Activated naive CD8-positive, alpha-beta T cell (primary cell): ENCODE measurements around the gene TMEM255B.
"Not testable (repeated sequence)": the region's sequence is repeated elsewhere in the genome, so short reads cannot be mapped to it uniquely, and the experiment has no call there.

Source experiments
- H3K27ac Mint-ChIP-seq: one replicate; pipeline ENCODE4 v1.8.0; 2021; ENCODE audit warnings: mixed read lengths
- H3K27me3 Mint-ChIP-seq: one replicate; pipeline ENCODE4 v1.8.0; 2021; ENCODE audit warnings: mixed read lengths
- H3K36me3 Mint-ChIP-seq: one replicate; pipeline ENCODE4 v1.8.0; 2021; ENCODE audit warnings: mixed read lengths
- H3K4me1 Mint-ChIP-seq: one replicate; pipeline ENCODE4 v1.8.0; 2021; ENCODE audit warnings: low read depth, mixed read lengths
- H3K4me3 Mint-ChIP-seq: one replicate; pipeline ENCODE4 v1.8.0; 2021; ENCODE audit warnings: mild to moderate bottlenecking, mixed read lengths
- H3K9me3 Mint-ChIP-seq: one replicate; pipeline ENCODE4 v1.8.0; 2021; ENCODE audit warnings: low read depth, mixed read lengths

The TMEM255B gene

DNA sequence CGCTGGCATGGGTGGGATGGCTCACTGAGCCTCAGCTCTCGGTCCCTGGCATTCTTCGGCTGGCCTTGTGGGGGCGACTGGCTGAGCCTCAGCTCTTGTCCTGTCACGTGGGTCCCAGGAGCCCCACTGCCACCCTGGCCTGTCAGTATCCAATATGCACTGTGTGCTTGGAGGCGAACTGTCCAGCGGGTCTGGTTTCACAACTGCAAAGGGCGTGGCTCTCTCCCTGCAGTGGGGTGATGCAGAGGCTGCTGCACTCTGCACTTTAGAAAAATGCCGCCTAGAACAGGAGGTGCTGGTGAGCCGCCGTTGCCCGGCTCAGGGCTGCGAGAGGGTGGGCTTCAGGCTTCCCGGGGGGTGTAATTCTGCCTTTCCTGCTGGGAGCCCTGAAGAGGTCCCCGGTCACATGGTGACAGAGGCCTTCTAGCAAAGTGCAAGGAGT lies 17.0 kb upstream of the TMEM255B start:
- Mint-ChIP-seq H3K36me3 (no peaks in the 10 kb centered on the region), H3K27me3 (peaks cover 6% of the 10 kb centered on the region), H3K4me3 (peak overlapping the region; percentile 51), H3K9me3 (no peaks in the 10 kb centered on the region), H3K4me1 (peaks cover 21% of the 10 kb centered on the region), H3K27ac (no peak overlapping the region)

DNA sequence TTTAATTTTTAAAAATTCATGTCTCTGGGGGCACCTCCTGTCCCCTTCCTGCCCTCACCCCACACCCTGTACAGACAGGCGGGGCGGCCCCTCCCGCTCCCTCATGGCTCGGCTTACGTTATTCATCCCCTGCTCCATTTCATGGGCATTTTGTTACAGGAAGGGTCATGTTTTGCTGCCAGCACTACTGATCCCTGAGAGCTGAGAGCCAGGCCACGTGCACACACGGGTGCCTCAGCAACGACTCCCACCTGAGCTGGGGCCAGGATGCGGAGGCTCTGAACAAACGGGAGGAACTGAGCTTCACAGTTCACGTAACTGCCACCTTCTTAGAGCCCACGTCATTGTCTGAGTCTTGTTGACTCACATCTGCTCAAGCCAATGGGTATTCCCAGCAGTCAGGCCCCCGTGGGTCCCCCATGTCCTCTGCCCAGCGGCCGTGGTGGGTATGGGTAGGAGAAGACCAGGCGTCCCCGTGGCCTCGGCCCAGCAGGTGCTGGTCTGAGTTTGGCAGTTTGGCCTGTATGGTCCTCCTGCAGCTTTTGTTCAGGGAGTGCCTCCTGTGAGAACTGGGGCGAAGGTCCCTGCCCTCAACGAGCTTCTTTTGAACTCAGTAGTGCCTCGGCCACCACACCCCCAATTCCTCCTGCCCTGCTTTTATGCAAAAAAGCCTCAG lies 16.4 kb upstream of the TMEM255B start:
- H3K27me3 Mint-ChIP-seq: peaks cover 6% of the 10 kb centered on the region
- H3K4me1 Mint-ChIP-seq: peaks cover 21% of the 10 kb centered on the region
- no peaks in the 10 kb centered on the region for H3K36me3 Mint-ChIP-seq
- no peak overlapping the region for H3K27ac Mint-ChIP-seq
- H3K9me3 Mint-ChIP-seq: no peaks in the 10 kb centered on the region
- peak overlapping the region; percentile 51 for H3K4me3 Mint-ChIP-seq

DNA sequence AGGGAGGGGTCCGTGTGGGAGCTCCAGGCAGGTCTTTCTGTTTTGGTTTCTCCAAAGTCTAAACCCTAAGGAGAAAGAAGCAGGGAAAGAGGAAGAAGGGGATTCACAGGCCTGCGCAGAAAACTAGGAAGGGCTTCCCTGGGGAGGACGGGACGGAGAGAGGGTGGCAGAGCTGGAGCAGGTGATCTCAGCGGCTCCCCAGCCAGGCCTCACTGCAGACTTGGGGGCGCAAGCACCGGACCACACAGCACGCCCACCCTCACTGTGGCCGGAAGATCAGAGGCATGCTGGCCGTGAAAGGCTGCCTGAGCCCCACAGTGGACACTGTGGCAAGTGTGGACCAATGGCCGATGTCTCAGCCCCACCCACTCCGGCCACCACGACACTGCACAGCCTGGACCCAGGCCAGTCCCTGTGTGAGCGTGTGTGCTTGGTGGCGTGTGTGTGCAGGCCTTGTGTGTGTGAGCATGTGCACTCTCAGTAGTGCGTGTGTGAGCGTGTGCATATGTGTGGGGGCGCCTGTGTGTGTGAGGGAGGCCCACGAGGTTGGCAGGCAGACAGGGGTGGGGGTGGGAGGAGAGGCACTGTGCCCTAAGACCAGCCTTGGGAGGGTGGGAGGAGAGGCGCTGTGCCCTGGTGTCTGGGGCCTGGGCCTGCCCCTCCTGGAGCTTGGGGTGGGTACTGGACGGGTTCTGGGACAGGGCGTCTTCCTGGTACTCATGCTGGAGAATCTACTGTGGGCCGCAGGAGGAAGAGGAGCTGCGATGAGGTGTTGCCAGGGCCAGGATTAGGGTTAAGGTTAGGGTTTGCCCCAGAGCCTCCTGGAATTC lies 15.4 kb upstream of the TMEM255B start:
- no peaks in the 10 kb centered on the region for H3K9me3 Mint-ChIP-seq
- peaks cover 6% of the 10 kb centered on the region for H3K27me3 Mint-ChIP-seq
- H3K4me3 Mint-ChIP-seq: no peak overlapping the region
- H3K27ac Mint-ChIP-seq: no peak overlapping the region
- no peaks in the 10 kb centered on the region for H3K36me3 Mint-ChIP-seq
- H3K4me1 Mint-ChIP-seq: peaks cover 21% of the 10 kb centered on the region

DNA sequence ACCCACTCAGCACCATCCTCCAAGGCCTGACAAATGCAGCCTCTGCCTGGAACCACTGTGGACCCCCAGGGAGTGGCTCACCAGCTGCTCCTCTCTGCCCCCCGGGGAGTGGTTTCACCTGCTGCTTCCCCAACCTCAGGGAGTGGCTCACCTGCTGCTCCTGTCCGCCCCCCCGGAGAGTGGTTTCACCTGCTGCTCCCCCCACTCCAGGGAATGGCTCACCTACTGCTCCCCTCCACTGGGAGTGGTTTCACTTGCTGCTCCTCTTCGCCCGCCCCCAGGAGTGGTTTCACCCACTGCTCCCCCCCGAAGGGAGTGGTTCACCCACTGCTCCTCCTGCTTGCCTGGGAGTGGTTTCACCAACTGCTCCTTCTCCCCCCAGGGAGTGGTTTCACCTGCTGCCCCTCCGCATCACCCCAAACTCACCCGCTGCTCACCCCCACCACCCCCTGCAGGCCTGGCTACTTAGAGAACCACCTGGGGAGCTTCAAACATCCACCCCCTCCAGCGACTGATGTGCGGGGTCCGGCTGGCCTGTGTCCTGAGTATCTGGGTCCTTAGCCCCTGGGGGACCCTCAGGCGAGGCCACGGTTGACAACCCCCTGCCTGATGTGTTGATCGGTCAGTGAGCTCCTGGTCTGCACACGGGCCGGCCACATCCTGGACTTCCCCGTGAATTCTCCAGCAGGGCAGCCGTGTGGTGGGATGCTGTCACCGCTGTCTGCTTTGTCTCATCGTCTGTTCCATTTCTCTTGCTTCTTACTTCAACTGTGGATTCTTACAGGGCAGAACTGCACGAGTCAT lies 14.6 kb upstream of the TMEM255B start:
- Mint-ChIP-seq H3K4me1 (peaks cover 21% of the 10 kb centered on the region), H3K27me3 (peaks cover 6% of the 10 kb centered on the region), H3K36me3 (no peaks in the 10 kb centered on the region), H3K9me3 (no peaks in the 10 kb centered on the region), H3K4me3 (no peak overlapping the region), H3K27ac (no peak overlapping the region)

DNA sequence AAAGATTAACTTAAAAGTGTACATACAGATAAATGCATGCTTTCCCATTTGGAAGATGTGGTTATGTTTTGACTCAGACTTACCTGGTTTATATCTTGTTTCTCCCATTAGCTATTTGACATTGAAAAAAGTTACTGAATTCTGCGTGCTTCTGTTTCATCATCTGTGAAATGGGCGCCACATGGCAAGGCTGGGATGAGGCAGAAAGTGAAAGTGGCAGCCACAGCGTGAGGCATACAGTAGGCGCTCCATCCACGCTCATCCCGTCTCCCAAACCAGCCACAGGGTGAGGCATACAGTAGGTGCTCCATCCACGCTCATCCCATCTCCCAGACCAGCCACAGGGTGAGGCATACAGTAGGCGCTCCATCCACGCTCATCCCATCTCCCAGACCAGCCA lies 14.0 kb upstream of the TMEM255B start:
- Mint-ChIP-seq H3K27ac (no peak overlapping the region), H3K4me1 (peaks cover 21% of the 10 kb centered on the region), H3K9me3 (no peaks in the 10 kb centered on the region), H3K4me3 (no peak overlapping the region), H3K27me3 (peaks cover 6% of the 10 kb centered on the region), H3K36me3 (no peaks in the 10 kb centered on the region)

DNA sequence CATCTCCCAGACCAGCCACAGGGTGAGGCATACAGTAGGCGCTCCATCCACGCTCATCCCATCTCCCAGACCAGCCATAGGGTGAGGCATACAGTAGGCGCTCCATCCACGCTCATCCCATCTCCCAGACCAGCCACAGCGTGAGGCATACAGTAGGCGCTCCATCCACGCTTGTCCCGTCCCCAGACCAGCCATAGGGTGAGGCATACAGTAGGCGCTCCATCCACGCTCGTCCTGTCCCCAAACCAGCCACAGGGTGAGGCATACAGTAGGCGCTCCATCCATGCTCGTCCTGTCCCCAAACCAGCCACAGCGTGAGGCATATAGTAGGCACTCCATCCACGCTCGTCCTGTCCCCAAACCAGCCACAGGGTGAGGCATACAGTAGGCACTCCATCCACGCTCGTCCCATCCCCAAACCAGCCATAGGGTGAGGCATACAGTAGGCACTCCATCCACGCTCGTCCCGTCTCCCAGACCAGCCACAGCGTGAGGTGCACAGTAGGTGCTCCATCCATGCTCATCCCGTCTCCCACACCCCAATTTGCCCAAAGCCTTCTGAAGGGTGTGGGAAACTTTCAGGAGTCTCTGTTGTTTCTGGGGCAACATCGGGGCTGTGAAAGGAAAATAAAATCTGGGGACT lies 13.4 kb upstream of the TMEM255B start:
- H3K27me3 Mint-ChIP-seq, H3K9me3 Mint-ChIP-seq, H3K36me3 Mint-ChIP-seq, H3K27ac Mint-ChIP-seq, H3K4me3 Mint-ChIP-seq: not testable (repeated sequence)
- peaks cover 21% of the 10 kb centered on the region for H3K4me1 Mint-ChIP-seq

DNA sequence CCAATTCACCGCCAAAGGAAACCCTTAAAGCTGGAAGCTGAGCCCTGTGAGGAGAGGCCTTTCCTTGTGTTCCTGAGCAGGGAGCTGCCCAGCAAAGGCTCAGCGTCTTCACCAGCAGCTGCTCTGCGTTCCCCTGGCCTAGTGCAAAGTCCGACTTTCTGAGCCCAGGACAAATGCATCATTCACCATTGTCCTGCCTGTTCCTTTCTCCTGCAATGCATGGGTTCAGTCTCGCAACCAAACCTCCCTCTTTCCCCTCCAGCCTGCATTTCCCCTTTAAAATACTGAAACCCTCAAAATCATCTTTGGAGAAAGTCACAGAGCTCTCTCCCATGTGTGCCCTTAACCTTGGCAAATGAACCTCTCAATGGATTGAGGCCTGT lies 12.9 kb upstream of the TMEM255B start:
- Mint-ChIP-seq H3K9me3 (no peaks in the 10 kb centered on the region), H3K27ac (no peak overlapping the region), H3K4me3 (no peak overlapping the region), H3K36me3 (no peaks in the 10 kb centered on the region), H3K27me3 (peaks cover 5% of the 10 kb centered on the region), H3K4me1 (peaks cover 17% of the 10 kb centered on the region)

DNA sequence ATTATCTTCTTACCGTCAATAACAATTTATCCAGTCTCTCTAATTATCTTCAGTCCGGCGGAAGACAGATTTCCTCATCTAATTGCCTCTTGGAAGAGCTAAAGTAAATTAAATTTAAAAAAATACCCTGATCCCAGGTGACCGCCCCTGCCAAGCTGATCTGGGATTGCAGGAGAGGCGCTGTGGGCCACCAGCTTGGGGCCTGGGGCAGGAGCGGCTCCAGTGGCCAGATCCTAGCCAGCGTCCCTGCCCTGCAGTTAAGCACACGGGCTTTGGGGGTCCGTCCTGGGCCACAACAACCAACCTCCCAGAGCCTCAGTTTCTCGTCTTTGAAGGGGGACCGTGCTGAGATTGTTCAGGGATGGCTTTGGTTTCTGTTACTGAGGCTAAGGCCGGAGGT lies 12.4 kb upstream of the TMEM255B start:
- Mint-ChIP-seq H3K36me3 (no peaks in the 10 kb centered on the region), H3K4me3 (no peak overlapping the region), H3K27me3 (peaks cover 2% of the 10 kb centered on the region), H3K4me1 (peaks cover 11% of the 10 kb centered on the region), H3K9me3 (no peaks in the 10 kb centered on the region), H3K27ac (no peak overlapping the region)

DNA sequence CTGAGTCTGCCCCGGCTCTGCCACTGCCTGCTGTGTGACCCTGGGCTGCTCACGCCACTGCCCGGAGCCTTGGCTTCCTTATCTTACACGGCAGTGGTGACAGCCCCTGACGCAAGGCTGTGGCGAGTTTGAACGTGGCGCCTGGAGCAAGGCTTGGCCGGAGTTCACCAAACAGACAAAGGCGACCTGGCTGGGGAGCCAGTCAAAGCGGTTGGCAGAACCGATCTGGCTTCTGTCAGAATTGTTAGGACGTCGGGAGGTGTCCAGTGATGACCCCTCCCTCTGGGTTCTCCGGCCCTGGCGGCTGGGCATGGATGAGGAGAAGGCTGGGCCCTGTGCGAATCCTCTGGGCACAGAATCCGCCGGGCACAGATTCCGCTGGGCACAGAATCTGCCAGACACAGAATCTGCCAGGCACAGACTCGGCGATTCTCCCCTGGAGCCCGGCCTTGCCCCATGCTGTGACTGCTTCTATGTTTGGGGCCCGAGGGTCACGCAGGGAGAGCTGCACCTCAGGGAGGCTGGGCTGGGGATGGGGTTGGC lies 11.7 kb upstream of the TMEM255B start:
- Mint-ChIP-seq H3K4me1 (peaks cover 4% of the 10 kb centered on the region), H3K27me3 (peaks cover 2% of the 10 kb centered on the region), H3K27ac (no peak overlapping the region), H3K36me3 (no peaks in the 10 kb centered on the region), H3K4me3 (no peak overlapping the region), H3K9me3 (no peaks in the 10 kb centered on the region)

DNA sequence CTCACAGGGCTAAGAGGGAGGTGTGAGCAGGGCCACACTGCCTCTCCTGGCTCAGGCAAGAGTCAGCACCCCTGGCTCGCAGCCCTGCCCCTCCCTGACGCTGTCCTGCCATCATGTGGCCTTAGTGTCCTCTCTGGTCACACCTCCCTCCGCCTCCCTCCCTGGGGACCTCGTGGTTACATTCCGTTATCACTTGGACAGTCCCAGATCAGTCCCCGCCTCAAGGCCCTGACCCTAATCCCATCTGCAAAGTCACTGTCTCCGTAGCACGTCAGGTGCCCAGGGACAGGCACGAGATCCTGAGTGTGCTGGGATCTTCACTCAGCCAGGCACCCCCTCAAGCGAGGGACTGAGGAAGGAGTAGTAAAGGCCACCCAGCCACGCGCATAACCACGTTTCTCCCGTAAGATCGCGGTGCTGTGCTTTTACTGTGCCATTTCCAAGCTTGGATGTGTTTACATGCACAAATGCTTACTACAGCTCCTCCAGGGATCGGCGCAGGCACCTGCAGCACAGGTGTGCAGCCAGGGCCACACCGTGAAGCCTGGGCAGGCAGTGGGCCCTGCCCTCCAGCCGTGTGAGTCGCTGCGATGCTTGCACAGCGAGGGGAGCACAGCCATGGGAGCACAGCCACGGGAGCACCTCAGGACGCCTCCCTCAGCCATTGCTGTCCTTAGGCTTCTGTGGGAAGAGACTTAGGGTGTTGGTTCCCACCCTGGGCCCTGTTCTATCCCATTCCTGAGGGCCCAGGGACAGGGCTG lies 10.7 kb upstream of the TMEM255B start:
- peaks cover 2% of the 10 kb centered on the region for H3K4me1 Mint-ChIP-seq
- H3K36me3 Mint-ChIP-seq: no peaks in the 10 kb centered on the region
- H3K27me3 Mint-ChIP-seq: peaks cover 2% of the 10 kb centered on the region
- no peaks in the 10 kb centered on the region for H3K9me3 Mint-ChIP-seq
- no peak overlapping the region for H3K27ac Mint-ChIP-seq
- no peak overlapping the region for H3K4me3 Mint-ChIP-seq

DNA sequence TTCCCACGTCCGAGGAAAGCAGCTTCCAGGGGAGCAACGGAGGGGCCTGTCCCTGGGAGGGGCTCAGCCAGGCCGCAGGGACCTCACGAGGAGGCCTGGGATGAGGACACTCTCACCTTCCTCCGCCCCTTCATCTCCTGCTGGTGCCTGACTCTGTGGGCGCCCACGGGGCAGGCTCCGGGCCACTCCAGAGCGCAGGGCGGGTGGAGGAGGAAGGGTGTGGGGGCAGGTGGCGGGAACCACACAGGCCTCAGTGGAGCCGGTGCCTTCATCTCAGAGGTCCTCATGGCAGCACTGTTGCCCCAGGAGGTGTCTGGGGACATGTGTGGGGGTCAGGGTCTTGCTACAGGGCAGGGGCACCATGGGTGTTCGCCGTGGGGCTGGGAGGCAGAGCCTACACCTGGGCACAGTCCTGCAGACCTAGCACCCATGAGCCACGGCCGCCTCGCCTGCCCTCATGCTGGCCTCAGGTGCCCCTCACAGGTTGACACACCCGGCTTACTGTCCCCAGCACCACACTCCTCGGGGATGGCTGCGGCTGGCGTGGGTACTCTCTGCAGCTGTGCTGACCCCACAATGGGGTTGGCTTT lies 10.1 kb upstream of the TMEM255B start:
- H3K4me3 Mint-ChIP-seq: no peak overlapping the region
- H3K36me3 Mint-ChIP-seq: no peaks in the 10 kb centered on the region
- H3K9me3 Mint-ChIP-seq: no peaks in the 10 kb centered on the region
- no peak overlapping the region for H3K27ac Mint-ChIP-seq
- peaks cover 2% of the 10 kb centered on the region for H3K27me3 Mint-ChIP-seq
- H3K4me1 Mint-ChIP-seq: peaks cover 2% of the 10 kb centered on the region

DNA sequence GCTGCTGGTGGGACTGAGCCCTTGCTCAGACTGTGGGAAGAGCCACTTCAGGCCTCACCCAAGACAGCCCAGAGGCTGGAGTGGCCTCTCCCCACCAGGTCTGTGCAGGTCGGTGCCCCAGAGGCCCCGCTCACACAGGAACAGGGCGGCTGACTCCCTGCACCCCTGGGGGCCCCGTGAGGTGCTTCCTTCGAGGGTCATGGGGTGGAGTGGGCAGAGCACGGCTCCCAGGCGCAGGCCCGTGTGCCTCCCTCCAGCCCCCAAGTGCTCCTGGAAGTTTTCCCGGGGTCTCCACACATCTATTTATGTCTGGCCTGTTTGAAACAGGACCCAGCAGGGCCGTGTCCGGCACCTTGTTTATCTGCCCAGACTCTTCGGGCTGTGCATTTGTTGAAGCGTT lies 9.5 kb upstream of the TMEM255B start:
- Mint-ChIP-seq H3K9me3 (no peaks in the 10 kb centered on the region), H3K27me3 (peaks cover 2% of the 10 kb centered on the region), H3K27ac (no peak overlapping the region), H3K36me3 (no peaks in the 10 kb centered on the region), H3K4me1 (peaks cover 2% of the 10 kb centered on the region), H3K4me3 (no peak overlapping the region)

DNA sequence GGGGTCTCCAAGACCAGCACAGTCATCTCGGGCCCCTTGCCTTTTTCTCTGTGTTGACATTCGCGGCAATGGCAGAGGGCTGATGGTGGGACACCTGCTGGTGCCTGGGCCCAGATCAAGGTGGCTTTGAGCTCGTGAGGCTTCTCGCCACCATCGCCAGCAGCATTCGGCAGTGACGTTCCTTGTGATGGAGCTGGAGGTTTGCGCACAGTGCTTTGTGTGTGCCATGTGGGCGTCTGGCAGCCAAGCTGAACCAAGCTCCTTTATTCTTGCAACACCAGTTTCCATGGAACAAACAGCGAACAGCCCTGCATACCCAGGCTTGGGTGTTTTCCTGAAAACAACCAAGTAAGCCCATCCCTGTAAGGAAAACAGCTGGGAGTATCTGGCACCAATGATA lies 9.1 kb upstream of the TMEM255B start:
- Mint-ChIP-seq H3K4me3 (no peak overlapping the region), H3K27ac (no peak overlapping the region), H3K36me3 (no peaks in the 10 kb centered on the region), H3K4me1 (no peaks in the 10 kb centered on the region), H3K27me3 (peaks cover 5% of the 10 kb centered on the region), H3K9me3 (no peaks in the 10 kb centered on the region)
